GM06990 (cell line): ENCODE data around the gene FUT3.

Experiments used
- DNase-seq: peaks from one replicate; pipeline ENCODE4 v3.0.0-alpha.2; 2011; ENCODE audit not compliant: insufficient read length; ENCODE audit errors: extremely low read depth
- H3K27me3 ChIP-seq: replicated peaks from 2 replicates; pipeline ENCODE4 v1.6.0; 2011; ENCODE audit warnings: low read length; ENCODE audit not compliant: control insufficient read depth, insufficient read depth
- H3K36me3 ChIP-seq: 2 replicates; pipeline ENCODE4 v1.5.1; 2011; ENCODE audit warnings: low read length; ENCODE audit not compliant: control insufficient read depth, insufficient read depth
- H3K4me3 ChIP-seq: replicated peaks from 2 replicates; pipeline ENCODE4 v1.5.1; 2011; ENCODE audit warnings: low read depth, mild to moderate bottlenecking, control low read depth, low read length
- TF ChIP-seq, protein P1 (sequence below): IDR thresholded peaks from 2 replicates; pipeline ENCODE4 v1.5.1; 2011; ENCODE audit warnings: low read length, control low read depth, mild to moderate bottlenecking, inconsistent platforms; ENCODE audit not compliant: insufficient read depth, poor library complexity, severe bottlenecking

The FUT3 gene

DNA sequence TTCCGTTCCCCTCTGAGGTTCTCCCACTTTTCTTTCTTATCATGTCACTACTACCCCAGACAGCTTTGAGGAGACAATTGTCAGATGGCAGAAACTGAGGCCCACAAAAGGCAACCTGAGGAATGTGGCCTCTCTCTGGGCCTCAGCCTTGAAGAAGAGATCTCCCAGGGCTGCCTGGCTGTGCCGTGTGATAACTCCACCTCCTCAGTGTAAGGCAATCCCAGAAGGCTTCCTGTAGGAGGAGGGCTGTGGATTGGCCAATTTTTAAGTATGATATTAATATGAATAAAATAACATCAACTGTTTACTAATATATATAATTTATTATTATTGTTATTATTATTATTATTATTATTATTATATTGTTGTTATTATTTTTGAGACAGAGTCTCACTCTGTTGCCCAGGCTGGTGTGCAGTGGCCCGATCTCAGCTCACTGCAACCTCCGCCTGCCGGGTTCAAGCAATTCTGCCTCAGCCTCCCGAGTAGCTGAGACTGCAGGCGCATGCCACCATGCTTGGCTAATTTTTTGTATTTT is 55.8 kb downstream of the FUT3 start:
- Histone ChIP-seq H3K4me3 (no peak overlapping the region), H3K36me3 (no peaks in the 10 kb centered on the region), H3K27me3 (peaks cover 3% of the 10 kb centered on the region; the same call in 1 of the 2 replicates)
- no peak for DNase-seq
- TF ChIP-seq, protein P1, sequence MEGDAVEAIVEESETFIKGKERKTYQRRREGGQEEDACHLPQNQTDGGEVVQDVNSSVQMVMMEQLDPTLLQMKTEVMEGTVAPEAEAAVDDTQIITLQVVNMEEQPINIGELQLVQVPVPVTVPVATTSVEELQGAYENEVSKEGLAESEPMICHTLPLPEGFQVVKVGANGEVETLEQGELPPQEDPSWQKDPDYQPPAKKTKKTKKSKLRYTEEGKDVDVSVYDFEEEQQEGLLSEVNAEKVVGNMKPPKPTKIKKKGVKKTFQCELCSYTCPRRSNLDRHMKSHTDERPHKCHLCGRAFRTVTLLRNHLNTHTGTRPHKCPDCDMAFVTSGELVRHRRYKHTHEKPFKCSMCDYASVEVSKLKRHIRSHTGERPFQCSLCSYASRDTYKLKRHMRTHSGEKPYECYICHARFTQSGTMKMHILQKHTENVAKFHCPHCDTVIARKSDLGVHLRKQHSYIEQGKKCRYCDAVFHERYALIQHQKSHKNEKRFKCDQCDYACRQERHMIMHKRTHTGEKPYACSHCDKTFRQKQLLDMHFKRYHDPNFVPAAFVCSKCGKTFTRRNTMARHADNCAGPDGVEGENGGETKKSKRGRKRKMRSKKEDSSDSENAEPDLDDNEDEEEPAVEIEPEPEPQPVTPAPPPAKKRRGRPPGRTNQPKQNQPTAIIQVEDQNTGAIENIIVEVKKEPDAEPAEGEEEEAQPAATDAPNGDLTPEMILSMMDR: no peak

DNA sequence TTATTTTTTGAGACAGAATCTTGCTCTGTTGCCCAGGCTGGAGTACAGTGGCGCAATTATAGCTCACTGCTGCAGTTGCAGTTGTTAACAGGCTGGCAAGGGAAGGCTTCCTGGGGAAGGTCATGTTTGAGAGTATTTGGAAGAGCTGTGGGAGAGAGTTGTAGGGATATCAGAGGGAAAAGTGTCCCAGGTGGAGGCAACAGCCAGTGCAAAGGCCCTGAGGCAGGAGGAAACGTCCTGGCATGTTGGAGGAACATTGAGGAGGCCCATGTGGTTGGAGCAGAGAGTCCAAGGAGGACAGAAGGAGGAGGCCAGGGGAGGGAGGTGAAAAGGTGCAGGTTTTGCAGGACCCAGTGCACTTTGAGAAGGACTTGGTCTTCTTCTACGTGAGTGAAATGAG is 58.1 kb downstream of the FUT3 start:
- H3K4me3 ChIP-seq: no peak overlapping the region
- no peak for DNase-seq
- TF ChIP-seq, protein P1: no peak

More for the DNA sequence above, 58.1 kb downstream of the FUT3 start:
- H3K27me3 ChIP-seq: no peaks in the 10 kb centered on the region
- peaks cover 8% of the 10 kb centered on the region for H3K36me3 ChIP-seq
